ENCODE data around the gene TMEM51. TPM values are rescaled to one million over a fixed set of nuclear protein-coding genes. Genes with fewer than 3 reads are reported as not detected.

TMEM51 gene
- total and polyA plus RNA-seq, 10 of the 15 experiments (the other 5 are each of a cell fraction or from before 2014, with no cell fraction given), result 0.55 to 4.8 (median 3.1) TPM

DNA sequence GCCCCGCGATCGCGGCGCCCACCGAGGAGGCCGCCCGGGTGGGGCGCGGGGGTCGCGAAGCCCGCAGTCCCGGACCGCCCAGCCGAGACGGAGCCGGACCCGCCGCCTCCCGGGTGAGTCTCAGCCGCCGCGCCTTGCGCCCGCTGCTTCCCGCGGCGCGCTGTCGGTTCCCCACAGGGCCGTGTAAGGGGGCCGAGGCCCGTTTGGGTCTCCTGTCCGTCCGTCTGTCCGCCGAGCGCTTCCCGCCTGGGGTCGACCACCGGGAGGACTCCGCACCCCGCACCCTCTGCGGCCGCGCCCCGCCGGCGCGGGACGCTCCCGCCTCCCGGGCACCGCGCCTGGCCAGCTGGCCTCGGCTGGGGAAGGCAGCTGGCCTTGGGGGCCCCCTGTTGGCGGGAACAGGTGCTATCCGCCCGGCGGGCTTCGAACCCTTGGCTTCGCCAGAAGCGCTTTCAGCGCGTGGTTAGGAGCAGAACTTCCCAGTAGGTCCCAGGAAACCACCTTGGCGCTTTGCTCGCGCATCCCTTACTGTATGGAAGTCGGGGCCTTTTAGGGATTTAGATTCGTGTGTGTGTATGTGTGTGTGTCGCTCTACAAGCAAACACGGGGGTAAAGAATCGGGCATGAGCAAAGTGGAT lies 414 bp downstream of the TMEM51 start (continued):
- TF ChIP-seq MXI1 (IDR thresholded peaks at IDR 0.05; ENCODE audit: low read depth, low read length) (no peak), KLF5 (IDR thresholded peaks at IDR 0.05; ENCODE audit: partially characterized antibody) (no peak), SREBF2 (IDR thresholded peaks at IDR 0.05; ENCODE audit: low read length) (no peak), EP300 (IDR thresholded peaks at IDR 0.05; ENCODE audit: borderline replicate concordance in 1 of 2, control insufficient read depth in 1 of 2, low read depth in 2 of 2, low read length in 2 of 2) (no peak), GATAD2B (conservative IDR thresholded peaks at IDR 0.05; ENCODE audit: low read depth) (peak; percentile 77; the same call in 1 of the 2 replicates), HDAC6 (IDR thresholded peaks at IDR 0.05; ENCODE audit: unreplicated experiment) (no peak), CREM (IDR thresholded peaks at IDR 0.05; ENCODE audit: low read depth) (no peak), FOXK2 (IDR thresholded peaks at IDR 0.05) (no peak), RFX5 (IDR thresholded peaks at IDR 0.05; ENCODE audit: low read depth, low read length) (no peak), FOS (IDR thresholded peaks at IDR 0.05; ENCODE audit: borderline replicate concordance, extremely low read depth, insufficient read length) (no peak), ZZZ3 (IDR thresholded peaks at IDR 0.05; ENCODE audit: control insufficient read depth, insufficient read length, low read depth) (no peak), FOXM1 (IDR thresholded peaks at IDR 0.05; ENCODE audit: low read depth, low read length) (no peak), TBL1XR1 (IDR thresholded peaks at IDR 0.05; ENCODE audit: low read depth, low read length) (no peak), TCF3 (IDR thresholded peaks at IDR 0.05; ENCODE audit: borderline replicate concordance, insufficient read depth, low read depth, low read length) (peak; percentile 97), POU2F2 (IDR thresholded peaks at IDR 0.05; ENCODE audit: borderline replicate concordance, low read depth, low read length) (no peak), BMI1 (IDR thresholded peaks at IDR 0.05; ENCODE audit: borderline replicate concordance) (no peak), ZNF384 (IDR thresholded peaks at IDR 0.05; ENCODE audit: borderline replicate concordance, low read depth, low read length) (no peak), ETV6 (conservative IDR thresholded peaks at IDR 0.05 in 1 of 2, IDR thresholded peaks at IDR 0.05 in 1 of 2; ENCODE audit: borderline replicate concordance in 1 of 2, low read depth in 1 of 2) (no peak), EZH2 (IDR thresholded peaks at IDR 0.05; ENCODE audit: borderline replicate concordance, control insufficient read depth, low read depth, low read length) (no peak), PAX5 (IDR thresholded peaks at IDR 0.05; ENCODE audit: borderline replicate concordance, low read depth, low read length) (no peak), MEF2A (IDR thresholded peaks at IDR 0.05; ENCODE audit: insufficient read depth, low read depth, low read length) (no peak), POLR2A (IDR thresholded peaks at IDR 0.05; ENCODE audit: low read depth, low read length) (no peak), STAT1 (conservative IDR thresholded peaks at IDR 0.05) (no peak), KAT2A (conservative IDR thresholded peaks at IDR 0.05; ENCODE audit: control insufficient read depth, low read depth, low read length) (no peak), RBBP5 (conservative IDR thresholded peaks at IDR 0.05) (no peak)
- TF ChIP-seq, protein P1, sequence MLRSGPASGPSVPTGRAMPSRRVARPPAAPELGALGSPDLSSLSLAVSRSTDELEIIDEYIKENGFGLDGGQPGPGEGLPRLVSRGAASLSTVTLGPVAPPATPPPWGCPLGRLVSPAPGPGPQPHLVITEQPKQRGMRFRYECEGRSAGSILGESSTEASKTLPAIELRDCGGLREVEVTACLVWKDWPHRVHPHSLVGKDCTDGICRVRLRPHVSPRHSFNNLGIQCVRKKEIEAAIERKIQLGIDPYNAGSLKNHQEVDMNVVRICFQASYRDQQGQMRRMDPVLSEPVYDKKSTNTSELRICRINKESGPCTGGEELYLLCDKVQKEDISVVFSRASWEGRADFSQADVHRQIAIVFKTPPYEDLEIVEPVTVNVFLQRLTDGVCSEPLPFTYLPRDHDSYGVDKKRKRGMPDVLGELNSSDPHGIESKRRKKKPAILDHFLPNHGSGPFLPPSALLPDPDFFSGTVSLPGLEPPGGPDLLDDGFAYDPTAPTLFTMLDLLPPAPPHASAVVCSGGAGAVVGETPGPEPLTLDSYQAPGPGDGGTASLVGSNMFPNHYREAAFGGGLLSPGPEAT (IDR thresholded peaks at IDR 0.05; ENCODE audit: low read depth), result 0 out of 2 replicates have a peak, but pooled peaks have one; percentile 36
- TF ChIP-seq, protein P2, sequence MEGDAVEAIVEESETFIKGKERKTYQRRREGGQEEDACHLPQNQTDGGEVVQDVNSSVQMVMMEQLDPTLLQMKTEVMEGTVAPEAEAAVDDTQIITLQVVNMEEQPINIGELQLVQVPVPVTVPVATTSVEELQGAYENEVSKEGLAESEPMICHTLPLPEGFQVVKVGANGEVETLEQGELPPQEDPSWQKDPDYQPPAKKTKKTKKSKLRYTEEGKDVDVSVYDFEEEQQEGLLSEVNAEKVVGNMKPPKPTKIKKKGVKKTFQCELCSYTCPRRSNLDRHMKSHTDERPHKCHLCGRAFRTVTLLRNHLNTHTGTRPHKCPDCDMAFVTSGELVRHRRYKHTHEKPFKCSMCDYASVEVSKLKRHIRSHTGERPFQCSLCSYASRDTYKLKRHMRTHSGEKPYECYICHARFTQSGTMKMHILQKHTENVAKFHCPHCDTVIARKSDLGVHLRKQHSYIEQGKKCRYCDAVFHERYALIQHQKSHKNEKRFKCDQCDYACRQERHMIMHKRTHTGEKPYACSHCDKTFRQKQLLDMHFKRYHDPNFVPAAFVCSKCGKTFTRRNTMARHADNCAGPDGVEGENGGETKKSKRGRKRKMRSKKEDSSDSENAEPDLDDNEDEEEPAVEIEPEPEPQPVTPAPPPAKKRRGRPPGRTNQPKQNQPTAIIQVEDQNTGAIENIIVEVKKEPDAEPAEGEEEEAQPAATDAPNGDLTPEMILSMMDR (IDR thresholded peaks at IDR 0.05 in 2 of 3, conservative IDR thresholded peaks at IDR 0.05 in 1 of 3; ENCODE audit: control insufficient read depth in 2 of 3, extremely low read depth in 1 of 3, insufficient read depth in 1 of 3, low read depth in 3 of 3, low read length in 3 of 3), result peak; percentile 59 to 80 (median 67)
- TF ChIP-seq, protein P3, sequence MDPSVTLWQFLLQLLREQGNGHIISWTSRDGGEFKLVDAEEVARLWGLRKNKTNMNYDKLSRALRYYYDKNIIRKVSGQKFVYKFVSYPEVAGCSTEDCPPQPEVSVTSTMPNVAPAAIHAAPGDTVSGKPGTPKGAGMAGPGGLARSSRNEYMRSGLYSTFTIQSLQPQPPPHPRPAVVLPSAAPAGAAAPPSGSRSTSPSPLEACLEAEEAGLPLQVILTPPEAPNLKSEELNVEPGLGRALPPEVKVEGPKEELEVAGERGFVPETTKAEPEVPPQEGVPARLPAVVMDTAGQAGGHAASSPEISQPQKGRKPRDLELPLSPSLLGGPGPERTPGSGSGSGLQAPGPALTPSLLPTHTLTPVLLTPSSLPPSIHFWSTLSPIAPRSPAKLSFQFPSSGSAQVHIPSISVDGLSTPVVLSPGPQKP (IDR thresholded peaks at IDR 0.05; ENCODE audit: low read depth, low read length), result no peak

Measured in GM12878 (cell line).